GM19239 (cell line): ENCODE results near the gene FOXO1.
A peak's percentile ranks its signal among the peaks of the same experiment; 100 is the strongest.

Source experiments
- DNase-seq: peaks from one replicate; pipeline ENCODE4 v3.0.0; 2011; ENCODE audit warnings: low spot score; ENCODE audit not compliant: insufficient read length
- FAIRE-seq: peaks from 2 replicates; lab custom pipeline; 2011; peaks lifted over from hg19 to GRCh38; lab: Jason Lieb, UNC

The FOXO1 gene

GRCh38 chr13:40519637-40520036 is 146.8 kb downstream of the FOXO1 start:
- FAIRE-seq, result no peak

GRCh38 chr13:40518481-40518882 is 148.0 kb downstream of the FOXO1 start:
- FAIRE-seq, result no peak
- no peak for DNase-seq

More at GRCh38 chr13:40519637-40520036, 146.8 kb downstream of the FOXO1 start:
- no peak for DNase-seq

GRCh38 chr13:40517486-40518480 is 148.7 kb downstream of the FOXO1 start:
- DNase-seq (peak; percentile 28), FAIRE-seq (peak; percentile 98)

DNA sequence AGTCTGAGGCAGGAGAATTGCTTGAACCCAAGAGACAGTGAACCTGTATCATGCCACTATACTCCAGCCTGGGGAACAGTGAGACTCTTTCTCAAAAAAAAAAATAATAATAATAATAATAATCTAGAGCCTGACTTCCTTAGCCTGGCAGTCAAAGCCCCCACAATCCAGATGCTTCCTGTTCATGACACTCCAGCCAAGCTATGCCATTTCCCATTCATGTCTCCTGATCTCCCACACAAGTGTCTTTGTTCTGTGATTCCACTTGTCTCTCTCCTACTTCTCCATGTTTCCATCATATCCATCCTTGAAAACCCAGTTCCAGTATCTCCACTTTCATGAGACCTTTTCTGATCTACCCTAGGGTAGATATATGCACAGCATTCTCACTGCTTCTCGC is 150.7 kb downstream of the FOXO1 start:
- DNase-seq (no peak), FAIRE-seq (no peak)

DNA sequence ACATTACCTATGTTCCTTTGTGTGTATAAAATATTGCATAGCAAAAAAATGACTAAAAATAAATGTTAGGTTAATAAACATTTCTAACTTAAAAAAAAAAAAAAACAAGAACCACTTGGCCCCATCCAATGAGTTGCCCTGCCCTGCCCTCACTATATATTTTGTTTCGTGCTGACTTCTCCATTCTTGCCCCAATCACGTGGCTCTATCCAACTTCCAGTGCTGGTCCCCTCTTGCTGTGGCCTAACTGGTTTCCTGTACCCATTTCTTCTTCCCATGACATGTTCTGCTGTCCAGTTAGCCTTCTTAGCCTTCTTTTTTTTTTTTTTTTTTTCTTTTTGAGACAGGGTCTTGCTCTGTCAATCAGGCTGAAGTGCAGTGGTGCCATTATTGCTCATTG is 151.6 kb downstream of the FOXO1 start:
- DNase-seq, result no peak
- no peak for FAIRE-seq

- no peak for FAIRE-seq
- DNase-seq, result no peak
Observed at GRCh38 chr13:40509876-40510275, 156.6 kb downstream of the FOXO1 start.

DNA sequence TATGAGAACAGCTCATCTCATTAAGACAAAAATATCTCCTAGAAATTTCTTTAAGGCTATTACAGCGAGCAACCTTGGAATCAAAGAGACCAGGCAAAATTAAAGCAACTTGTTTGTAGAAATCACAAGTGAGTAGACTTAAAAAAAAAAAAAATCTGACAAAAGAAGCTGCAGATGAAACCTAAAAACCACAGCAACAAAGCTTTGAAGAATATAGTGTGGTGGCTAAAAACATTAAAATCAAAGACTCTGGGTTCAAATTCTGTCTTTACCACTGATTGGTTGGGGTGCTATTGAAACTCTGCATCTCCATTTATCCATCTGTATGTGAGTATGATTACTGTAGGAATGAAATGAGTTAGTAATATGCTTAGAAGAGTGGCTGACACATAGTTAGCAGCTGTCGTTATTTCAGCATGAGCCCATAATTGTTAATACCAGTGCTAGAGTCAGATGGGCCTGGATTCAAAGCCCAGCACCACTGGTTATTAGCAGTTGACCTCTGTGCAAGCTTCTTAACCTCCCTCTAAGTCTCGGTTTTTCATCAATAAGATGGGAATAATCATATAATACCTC is 157.6 kb downstream of the FOXO1 start:
- no peak for DNase-seq
- FAIRE-seq, result no peak

GRCh38 chr13:40508127-40508526 is 158.3 kb downstream of the FOXO1 start:
- FAIRE-seq (no peak), DNase-seq (no peak)

GRCh38 chr13:40506592-40507446 is 159.6 kb downstream of the FOXO1 start:
- no peak for FAIRE-seq

More at GRCh38 chr13:40506592-40507446, 159.6 kb downstream of the FOXO1 start:
- DNase-seq, result no peak
